Activated naive CD8-positive, alpha-beta T cell treated with anti-CD3 and anti-CD28 coated beads, Interleukin-2, amount 50 U/mL, for 24 hours (primary cell): ENCODE results near the gene SYNRG.

Experiments used
- ATAC-seq: fragments of 150-1000 bp; cut with Tn5 transposase; one replicate; pipeline ENCODE4 v1.10.0; 2021
- DNase-seq: peaks from one replicate; pipeline ENCODE4 v3.0.0; 2021
- H3K27ac Mint-ChIP-seq: one replicate; pipeline ENCODE4 v1.8.0; 2021; ENCODE audit warnings: mild to moderate bottlenecking, mixed read lengths
- H3K27me3 Mint-ChIP-seq: one replicate; pipeline ENCODE4 v1.8.0; 2021; ENCODE audit warnings: mixed read lengths
- H3K36me3 Mint-ChIP-seq: one replicate; pipeline ENCODE4 v1.8.0; 2021; ENCODE audit warnings: low read depth, mixed read lengths
- H3K4me1 Mint-ChIP-seq: one replicate; pipeline ENCODE4 v1.8.0; 2021; ENCODE audit warnings: mixed read lengths
- H3K4me3 Mint-ChIP-seq: one replicate; pipeline ENCODE4 v1.8.0; 2021; ENCODE audit warnings: mild to moderate bottlenecking, moderate library complexity, mixed read lengths
- H3K9me3 Mint-ChIP-seq: one replicate; pipeline ENCODE4 v1.8.0; 2021; ENCODE audit warnings: mixed read lengths

SYNRG gene

GRCh38 chr17:37490022-37490587 lies 119.1 kb downstream of the SYNRG start:
- no peaks in the 10 kb centered on the region for H3K9me3 Mint-ChIP-seq
- H3K36me3 Mint-ChIP-seq, result peaks cover 3% of the 10 kb centered on the region
- peak overlapping the region; percentile 94 for H3K4me3 Mint-ChIP-seq
- peaks cover 55% of the 10 kb centered on the region for H3K4me1 Mint-ChIP-seq
- peak; percentile 85 for DNase-seq
- peak; percentile 63 for ATAC-seq
- H3K27ac Mint-ChIP-seq, result peak overlapping the region; percentile 85
- H3K27me3 Mint-ChIP-seq, result peaks cover 4% of the 10 kb centered on the region

- peaks cover 53% of the 10 kb centered on the region for H3K4me1 Mint-ChIP-seq
Measured at GRCh38 chr17:37489197-37490001, 119.8 kb downstream of the SYNRG start, which contains the start of gene DUSP14. Gene DUSP14 (plus strand): TSS chr17:37489891. CDS start chr17:37512273, 22,382 bp downstream.

GRCh38 chr17:37488607-37489196 lies 120.5 kb downstream of the SYNRG start:
- peak overlapping the region; percentile 87 for H3K4me3 Mint-ChIP-seq
- peaks cover 4% of the 10 kb centered on the region for H3K27me3 Mint-ChIP-seq
- DNase-seq, result peak; percentile 64
- H3K27ac Mint-ChIP-seq, result peak overlapping the region; percentile 93
- no peaks in the 10 kb centered on the region for H3K9me3 Mint-ChIP-seq
- peaks cover 3% of the 10 kb centered on the region for H3K36me3 Mint-ChIP-seq
- H3K4me1 Mint-ChIP-seq, result peaks cover 51% of the 10 kb centered on the region
- peak; percentile 47 for ATAC-seq

More at GRCh38 chr17:37489197-37490001, 119.8 kb downstream of the SYNRG start, which contains the start of gene DUSP14:
- Mint-ChIP-seq H3K36me3 (peaks cover 3% of the 10 kb centered on the region), H3K27ac (peak within 1 kb of the TSS; percentile 93), H3K27me3 (peaks cover 4% of the 10 kb centered on the region), H3K4me3 (peak within 1 kb of the TSS; percentile 94), H3K9me3 (no peaks in the 10 kb centered on the region)
- DNase-seq (peak; percentile 83), ATAC-seq (peak; percentile 77)

GRCh38 chr17:37488009-37488604 lies 121.1 kb downstream of the SYNRG start:
- peaks cover 4% of the 10 kb centered on the region for H3K27me3 Mint-ChIP-seq
- H3K27ac Mint-ChIP-seq, result peak overlapping the region; percentile 93
- no peaks in the 10 kb centered on the region for H3K9me3 Mint-ChIP-seq
- peaks cover 51% of the 10 kb centered on the region for H3K4me1 Mint-ChIP-seq
- peak overlapping the region; percentile 87 for H3K4me3 Mint-ChIP-seq
- no peak for DNase-seq
- no peak for ATAC-seq
- H3K36me3 Mint-ChIP-seq, result peaks cover 3% of the 10 kb centered on the region

- Mint-ChIP-seq H3K27me3 (peaks cover 4% of the 10 kb centered on the region), H3K4me1 (peaks cover 37% of the 10 kb centered on the region), H3K36me3 (peaks cover 3% of the 10 kb centered on the region), H3K27ac (no peak overlapping the region), H3K9me3 (no peaks in the 10 kb centered on the region), H3K4me3 (no peak overlapping the region)
- ATAC-seq, result no peak
- no peak for DNase-seq
Measured at GRCh38 chr17:37485938-37486570, 123.2 kb downstream of the SYNRG start.

GRCh38 chr17:37483311-37484039 lies 125.7 kb downstream of the SYNRG start:
- peak overlapping the region; percentile 6 for H3K27ac Mint-ChIP-seq
- H3K4me3 Mint-ChIP-seq, result no peak overlapping the region
- H3K9me3 Mint-ChIP-seq, result no peaks in the 10 kb centered on the region
- peaks cover 6% of the 10 kb centered on the region for H3K36me3 Mint-ChIP-seq
- peak; percentile 48 for ATAC-seq
- peaks cover 20% of the 10 kb centered on the region for H3K4me1 Mint-ChIP-seq
- peaks cover 4% of the 10 kb centered on the region for H3K27me3 Mint-ChIP-seq
- DNase-seq, result no peak

GRCh38 chr17:37481001-37481665 lies 128.1 kb downstream of the SYNRG start:
- Mint-ChIP-seq H3K36me3 (peaks cover 20% of the 10 kb centered on the region), H3K27ac (no peak overlapping the region)
- DNase-seq, result no peak

GRCh38 chr17:37480427-37480826 lies 128.8 kb downstream of the SYNRG start:
- Mint-ChIP-seq H3K4me3 (no peak overlapping the region), H3K4me1 (peaks cover 13% of the 10 kb centered on the region), H3K9me3 (no peaks in the 10 kb centered on the region), H3K36me3 (peaks cover 27% of the 10 kb centered on the region), H3K27me3 (no peaks in the 10 kb centered on the region), H3K27ac (no peak overlapping the region)
- no peak for DNase-seq
- no peak for ATAC-seq

More at GRCh38 chr17:37481001-37481665, 128.1 kb downstream of the SYNRG start:
- peaks cover 13% of the 10 kb centered on the region for H3K4me1 Mint-ChIP-seq
- no peaks in the 10 kb centered on the region for H3K27me3 Mint-ChIP-seq
- H3K9me3 Mint-ChIP-seq, result no peaks in the 10 kb centered on the region
- no peak overlapping the region for H3K4me3 Mint-ChIP-seq
- ATAC-seq, result no peak

- Mint-ChIP-seq H3K9me3 (no peaks in the 10 kb centered on the region), H3K4me1 (peaks cover 13% of the 10 kb centered on the region), H3K36me3 (peaks cover 27% of the 10 kb centered on the region), H3K27ac (no peak overlapping the region), H3K4me3 (no peak overlapping the region), H3K27me3 (no peaks in the 10 kb centered on the region)
- no peak for DNase-seq
- ATAC-seq, result no peak
Measured at GRCh38 chr17:37479025-37479424, 130.2 kb downstream of the SYNRG start.

- H3K9me3 Mint-ChIP-seq, result no peaks in the 10 kb centered on the region
- peaks cover 33% of the 10 kb centered on the region for H3K36me3 Mint-ChIP-seq
- ATAC-seq, result no peak
- H3K4me3 Mint-ChIP-seq, result no peak overlapping the region
- H3K27ac Mint-ChIP-seq, result no peak overlapping the region
- no peaks in the 10 kb centered on the region for H3K27me3 Mint-ChIP-seq
- H3K4me1 Mint-ChIP-seq, result peaks cover 5% of the 10 kb centered on the region
- no peak for DNase-seq
Measured at GRCh38 chr17:37478187-37478586, 131.0 kb downstream of the SYNRG start.

- Mint-ChIP-seq H3K4me1 (no peaks in the 10 kb centered on the region), H3K27me3 (no peaks in the 10 kb centered on the region), H3K27ac (no peak overlapping the region), H3K36me3 (peaks cover 41% of the 10 kb centered on the region), H3K9me3 (no peaks in the 10 kb centered on the region), H3K4me3 (no peak overlapping the region)
- DNase-seq, result no peak
- ATAC-seq, result no peak
Measured at GRCh38 chr17:37476431-37477120, 132.6 kb downstream of the SYNRG start.

- peaks cover 45% of the 10 kb centered on the region for H3K36me3 Mint-ChIP-seq
- no peak overlapping the region for H3K4me3 Mint-ChIP-seq
- ATAC-seq (no peak), DNase-seq (no peak)
- H3K4me1 Mint-ChIP-seq, result no peaks in the 10 kb centered on the region
- no peaks in the 10 kb centered on the region for H3K27me3 Mint-ChIP-seq
- H3K9me3 Mint-ChIP-seq, result no peaks in the 10 kb centered on the region
- H3K27ac Mint-ChIP-seq, result no peak overlapping the region
Measured at GRCh38 chr17:37475731-37476420, 133.3 kb downstream of the SYNRG start.
